CD1c-positive myeloid dendritic cell (primary cell): Measurements from ENCODE around the gene KHNYN.
A peak's percentile ranks its signal among the peaks of the same experiment; 100 is the strongest.
"Not testable (repeated sequence)": the region's sequence is repeated elsewhere in the genome, so short reads cannot be mapped to it uniquely, and the experiment has no call there.

Source experiments
- DNase-seq: peaks from one replicate; pipeline ENCODE4 v3.0.0-alpha.2; 2016; ENCODE audit errors: extremely low spot score

Gene KHNYN

GRCh38 chr14:24473211-24473610 is 43.5 kb downstream of the KHNYN start:
- DNase-seq: no peak

DNA sequence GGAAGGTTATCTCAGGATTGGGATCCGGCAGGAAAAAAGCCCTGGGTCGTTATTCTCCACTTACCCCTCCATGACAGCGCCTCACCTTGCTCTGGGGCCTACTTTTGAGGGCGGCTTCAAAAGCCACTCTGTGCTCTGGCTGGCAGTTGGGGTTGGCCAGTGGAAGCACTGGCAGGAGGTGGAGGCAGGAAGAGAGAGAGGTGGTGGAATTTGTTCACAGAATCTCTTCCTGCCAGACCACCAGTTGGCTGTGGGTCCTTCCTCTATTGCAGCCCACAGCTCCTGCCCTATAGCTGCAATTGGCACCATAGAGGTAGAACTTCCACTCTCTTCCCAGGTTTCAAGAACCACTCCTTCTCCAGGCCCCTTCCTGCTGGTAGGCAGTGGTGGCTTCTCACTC is 45.5 kb downstream of the KHNYN start:
- no peak for DNase-seq

- DNase-seq: not testable (repeated sequence)
These were observed 50.2 kb downstream of the KHNYN start for GRCh38 chr14:24479999-24480398.

- DNase-seq: peak; percentile 34
These were observed 52.0 kb downstream of the KHNYN start for GRCh38 chr14:24481622-24482324.

- not testable (repeated sequence) for DNase-seq
These were observed 53.0 kb downstream of the KHNYN start for GRCh38 chr14:24482699-24483303.

DNA sequence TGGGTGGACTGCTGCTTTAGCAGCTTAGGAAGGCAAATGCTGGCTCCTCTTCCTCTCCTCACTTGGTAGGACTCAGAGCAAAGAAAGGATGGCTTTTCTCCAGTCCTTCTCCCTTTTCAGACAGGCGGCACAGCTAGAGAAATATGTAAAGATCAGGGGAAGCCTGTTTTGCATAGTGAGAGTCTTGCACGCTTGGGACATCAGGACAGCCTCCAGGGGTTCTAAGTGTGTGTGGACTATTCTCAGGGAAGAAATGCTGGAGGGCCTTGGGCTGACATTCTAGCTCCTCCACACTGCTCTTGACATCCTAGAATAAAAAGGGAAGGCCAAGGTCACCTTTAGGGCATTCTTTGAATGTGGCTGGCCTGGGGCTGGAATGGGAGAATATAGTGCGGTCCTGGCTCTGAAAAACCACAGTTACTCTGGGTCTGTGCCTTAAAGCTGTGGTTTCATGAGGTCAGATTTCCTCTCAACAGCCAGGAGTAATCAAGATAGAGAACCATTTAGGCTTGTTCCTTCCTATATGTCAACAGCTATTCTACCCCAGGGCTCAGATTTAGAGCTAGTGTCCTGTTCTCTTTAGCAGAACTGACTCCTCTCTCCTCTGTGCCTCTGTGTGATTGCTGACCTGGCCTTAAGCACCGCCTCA is 54.0 kb downstream of the KHNYN start:
- DNase-seq: no peak
